Nephron (organoid): ENCODE results near the gene ZBED2.
A peak's percentile ranks its signal among the peaks of the same experiment; 100 is the strongest.
"Not testable (repeated sequence)": the region's sequence is repeated elsewhere in the genome, so short reads cannot be mapped to it uniquely, and the experiment has no call there.

ENCODE experiments used
- H3K27ac Mint-ChIP-seq, 3 experiments: 2 replicates each; pipeline ENCODE4 v1.8.0; 2020; ENCODE audit warnings: mixed read lengths in 3 of 3, mild to moderate bottlenecking in 2 of 3, moderate library complexity in 1 of 3
- H3K27me3 Mint-ChIP-seq: 2 replicates; pipeline ENCODE4 v1.8.0; 2021; ENCODE audit warnings: low read depth, mild to moderate bottlenecking, moderate library complexity, mixed read lengths
- H3K36me3 Mint-ChIP-seq: 2 replicates; pipeline ENCODE4 v1.8.0; 2020; ENCODE audit warnings: low read depth, mixed read lengths
- H3K4me1 Mint-ChIP-seq: 2 replicates; pipeline ENCODE4 v1.8.0; 2020; ENCODE audit warnings: mixed read lengths
- H3K4me3 Mint-ChIP-seq, 3 experiments: 2 replicates each; pipeline ENCODE4 v1.8.0; 2020; ENCODE audit warnings: mild to moderate bottlenecking in 3 of 3, mixed read lengths in 3 of 3, moderate library complexity in 2 of 3
- H3K9me3 Mint-ChIP-seq: 2 replicates; pipeline ENCODE4 v1.8.0; 2020; ENCODE audit warnings: mixed read lengths
- CTCF ChIP-seq, 3 experiments: fragments of 200-600 bp; sonication (generic); IDR thresholded peaks; one replicate each; pipeline ENCODE4 v1.5.0; 2021; ENCODE audit warnings: antibody characterized with exemption in 3 of 3; ENCODE audit not compliant: unreplicated experiment in 3 of 3

Gene ZBED2

GRCh38 chr3:111568911-111569310, 26.2 kb downstream of the ZBED2 start:
- no peaks in the 10 kb centered on the region for H3K36me3 Mint-ChIP-seq
- no peaks in the 10 kb centered on the region for H3K9me3 Mint-ChIP-seq
- no peak overlapping the region for H3K4me3 Mint-ChIP-seq
- no peaks in the 10 kb centered on the region for H3K4me1 Mint-ChIP-seq
- peak overlapping the region in 1 of 3 experiments; percentile 29 for H3K27ac Mint-ChIP-seq
- H3K27me3 Mint-ChIP-seq, result no peaks in the 10 kb centered on the region
- no peak for TF ChIP-seq CTCF (IDR thresholded peaks at IDR 0.05; ENCODE audit: unreplicated experiment in 3 of 3)

- no peaks in the 10 kb centered on the region for H3K4me1 Mint-ChIP-seq
- no peaks in the 10 kb centered on the region for H3K9me3 Mint-ChIP-seq
- H3K27me3 Mint-ChIP-seq, result no peaks in the 10 kb centered on the region
- no peak overlapping the region for H3K4me3 Mint-ChIP-seq
- peak overlapping the region in 1 of 3 experiments; percentile 29 for H3K27ac Mint-ChIP-seq
- TF ChIP-seq CTCF (IDR thresholded peaks at IDR 0.05; ENCODE audit: unreplicated experiment in 3 of 3), result no peak
- H3K36me3 Mint-ChIP-seq, result no peaks in the 10 kb centered on the region
Measured at GRCh38 chr3:111568355-111568754, 26.8 kb downstream of the ZBED2 start.

- Mint-ChIP-seq H3K36me3 (no peaks in the 10 kb centered on the region), H3K27ac (no peak overlapping the region), H3K4me1 (no peaks in the 10 kb centered on the region), H3K27me3 (no peaks in the 10 kb centered on the region), H3K9me3 (peaks cover 7% of the 10 kb centered on the region), H3K4me3 (no peak overlapping the region)
- no peak for TF ChIP-seq CTCF (IDR thresholded peaks at IDR 0.05; ENCODE audit: unreplicated experiment in 3 of 3)
Measured at GRCh38 chr3:111566844-111567243, 28.3 kb downstream of the ZBED2 start.

GRCh38 chr3:111561902-111562301, 33.2 kb downstream of the ZBED2 start:
- not testable (repeated sequence) for H3K4me3 Mint-ChIP-seq, H3K4me1 Mint-ChIP-seq, H3K27me3 Mint-ChIP-seq, H3K27ac Mint-ChIP-seq, H3K36me3 Mint-ChIP-seq, H3K9me3 Mint-ChIP-seq

GRCh38 chr3:111548756-111549155, 46.4 kb downstream of the ZBED2 start:
- Mint-ChIP-seq H3K4me3 (no peak overlapping the region), H3K27ac (no peak overlapping the region), H3K36me3 (no peaks in the 10 kb centered on the region), H3K9me3 (no peaks in the 10 kb centered on the region), H3K27me3 (no peaks in the 10 kb centered on the region), H3K4me1 (peaks cover 1% of the 10 kb centered on the region)
- no peak for TF ChIP-seq CTCF (IDR thresholded peaks at IDR 0.05; ENCODE audit: unreplicated experiment in 3 of 3)

GRCh38 chr3:111548092-111548491, 47.1 kb downstream of the ZBED2 start:
- H3K4me3 Mint-ChIP-seq, result no peak overlapping the region
- H3K27me3 Mint-ChIP-seq, result no peaks in the 10 kb centered on the region
- H3K27ac Mint-ChIP-seq, result no peak overlapping the region
- peaks cover 6% of the 10 kb centered on the region for H3K4me1 Mint-ChIP-seq
- no peaks in the 10 kb centered on the region for H3K9me3 Mint-ChIP-seq
- H3K36me3 Mint-ChIP-seq, result no peaks in the 10 kb centered on the region
- TF ChIP-seq CTCF (IDR thresholded peaks at IDR 0.05; ENCODE audit: unreplicated experiment in 3 of 3), result no peak
